Liver (tissue), 9 donors: ENCODE data around the gene PIK3R5. TPM values are rescaled to one million over a fixed set of nuclear protein-coding genes. Genes with fewer than 3 reads are reported as not detected.

ENCODE experiments used
- DNase-seq: peaks from one replicate; pipeline ENCODE4 v3.0.0-alpha.2; 2017; ENCODE audit warnings: low spot score
- H3K27ac ChIP-seq, 2 donors: one replicate each; pipeline ENCODE4 v1.7.0; 2013; ENCODE audit warnings: inconsistent platforms in 2 of 2, low read length in 2 of 2, control low read depth in 1 of 2, low read depth in 1 of 2, mild to moderate bottlenecking in 1 of 2
- H3K27me3 ChIP-seq, 4 donors: one replicate each; pipeline versions ENCODE4 v1.6.1 to v1.7.0; 2013; ENCODE audit warnings: low read length in 3 of 4, inconsistent platforms in 1 of 4, mild to moderate bottlenecking in 1 of 4, moderate library complexity in 1 of 4; ENCODE audit not compliant: control insufficient read depth in 4 of 4, insufficient read depth in 4 of 4
- H3K36me3 ChIP-seq, 4 donors: one replicate each; pipeline versions ENCODE4 v1.6.1 to v1.7.0; 2013; ENCODE audit warnings: low read length in 3 of 4, mild to moderate bottlenecking in 3 of 4, low read depth in 1 of 4, moderate library complexity in 1 of 4; ENCODE audit not compliant: control insufficient read depth in 4 of 4, insufficient read depth in 3 of 4
- H3K4me1 ChIP-seq, 4 donors: one replicate each; pipeline versions ENCODE4 v1.6.1 to v1.7.0; 2013; ENCODE audit warnings: low read length in 3 of 4, mild to moderate bottlenecking in 3 of 4, moderate library complexity in 1 of 4; ENCODE audit not compliant: control insufficient read depth in 4 of 4, insufficient read depth in 4 of 4
- H3K4me3 ChIP-seq, 3 donors: one replicate each; pipeline versions ENCODE4 v1.6.1 to v1.7.0; 2013; ENCODE audit warnings: low read length in 3 of 3, control low read depth in 1 of 3, low read depth in 1 of 3, mild to moderate bottlenecking in 1 of 3
- H3K9ac ChIP-seq, 2 donors: one replicate each; pipeline ENCODE4 v1.7.0; 2013; ENCODE audit warnings: low read length in 2 of 2, mild to moderate bottlenecking in 2 of 2, moderate library complexity in 2 of 2, control low read depth in 1 of 2, low read depth in 1 of 2
- H3K9me3 ChIP-seq, 4 donors: one replicate each; pipeline versions ENCODE4 v1.6.1 to v1.7.0; 2013; ENCODE audit warnings: low read length in 3 of 4; ENCODE audit not compliant: control insufficient read depth in 4 of 4
- CTCF ChIP-seq: fragments of 150-350 bp; IDR thresholded peaks from 2 replicates; pipeline ENCODE4 v1.5.1; 2017; ENCODE audit warnings: improper control_type of control experiment, low read depth, low read length; ENCODE audit not compliant: missing input control
- EGR1 ChIP-seq, 2 donors: IDR thresholded peaks; 2 replicates each; pipeline ENCODE4 v1.6.1; 2016 to 2018; ENCODE audit warnings: antibody characterized with exemption in 2 of 2, low read depth in 2 of 2
- FOXA1 ChIP-seq: IDR thresholded peaks from 2 replicates; pipeline ENCODE4 v1.6.1; 2016; ENCODE audit warnings: antibody characterized with exemption
- FOXA2 ChIP-seq: IDR thresholded peaks from 2 replicates; pipeline ENCODE4 v1.6.1; 2016; ENCODE audit warnings: antibody characterized with exemption
- GABPA ChIP-seq, 2 donors: IDR thresholded peaks in 1 of 2; conservative IDR thresholded peaks in 1 of 2; 2 replicates each; pipeline ENCODE4 v1.6.1; 2016; ENCODE audit warnings: antibody characterized with exemption in 2 of 2, mild to moderate bottlenecking in 1 of 2, moderate library complexity in 1 of 2
- HNF4A ChIP-seq, 2 donors: conservative IDR thresholded peaks; 2 replicates each; pipeline ENCODE4 v1.6.1; 2016; ENCODE audit warnings: antibody characterized with exemption in 2 of 2, mild to moderate bottlenecking in 2 of 2
- HNF4G ChIP-seq: IDR thresholded peaks from 2 replicates; pipeline ENCODE4 v1.6.1; 2016; ENCODE audit warnings: antibody characterized with exemption
- JUND ChIP-seq, 2 donors: IDR thresholded peaks; 2 replicates each; pipeline ENCODE4 v1.6.1; 2016; ENCODE audit warnings: antibody characterized with exemption in 2 of 2
- NR2F2 ChIP-seq: IDR thresholded peaks from 2 replicates; pipeline ENCODE4 v1.6.1; 2016; ENCODE audit warnings: antibody characterized with exemption
- RAD21 ChIP-seq, 2 donors: IDR thresholded peaks; 2 replicates each; pipeline ENCODE4 v1.6.1; 2016; ENCODE audit warnings: antibody characterized with exemption in 2 of 2, mild to moderate bottlenecking in 2 of 2
- REST ChIP-seq: IDR thresholded peaks from 2 replicates; pipeline ENCODE4 v1.6.1; 2016; ENCODE audit warnings: antibody characterized with exemption, mild to moderate bottlenecking
- RXRA ChIP-seq, 2 donors: IDR thresholded peaks; 2 replicates each; pipeline ENCODE4 v1.6.1; 2017 to 2018; ENCODE audit warnings: antibody characterized with exemption in 2 of 2, mild to moderate bottlenecking in 1 of 2
- SP1 ChIP-seq: IDR thresholded peaks from 2 replicates; pipeline ENCODE4 v1.6.1; 2018; ENCODE audit warnings: antibody characterized with exemption, mild to moderate bottlenecking
- TAF1 ChIP-seq: conservative IDR thresholded peaks from 2 replicates; pipeline ENCODE4 v1.6.1; 2016; ENCODE audit warnings: antibody characterized with exemption, mild to moderate bottlenecking
- YY1 ChIP-seq: IDR thresholded peaks from 2 replicates; pipeline ENCODE4 v1.6.1; 2016; ENCODE audit warnings: antibody characterized with exemption, mild to moderate bottlenecking
- WGBS: extraction: QIAGEN DNeasy Blood & Tissue Kit; methylation state at CpG from one replicate; pipeline ENCODE4 v1.1.7; 2013; 5-methylcytosine and 5-hydroxymethylcytosine counted together
- polyA plus RNA-seq, 2 donors: library from polyadenylated mRNA; stranded (reverse) in 1 of 2; unstranded in 1 of 2; fragments of 200-250 nt in 1 of 2; fragments of >200 nt in 1 of 2; fragmentation: Nextera tagmentation in 1 of 2; extraction: Ambion mirVana in 1 of 2; gene quantifications; one replicate each; pipeline versions ENCODE4 v1.2.1 to v1.2.3, GENCODE V29; 2013 to 2015
- total RNA-seq, 2 donors: library from RNA; depleted of rRNA; stranded (reverse); fragments of >200 nt; gene quantifications; one replicate each; pipeline ENCODE4 v1.2.3, GENCODE V29; 2014
- TF ChIP-seq, protein P1 (sequence below): IDR thresholded peaks from 2 replicates; pipeline ENCODE4 v1.6.1; 2016; ENCODE audit warnings: antibody characterized with exemption
- TF ChIP-seq, protein P2 (sequence below): IDR thresholded peaks from 2 replicates; pipeline ENCODE4 v1.6.1; 2016; ENCODE audit warnings: antibody characterized with exemption
- TF ChIP-seq, protein P3 (sequence below): IDR thresholded peaks from 2 replicates; pipeline ENCODE4 v1.6.1; 2016; ENCODE audit warnings: antibody characterized with exemption
- donor health status: healthy.
- donor health status: healthy.
- donor health status: healthy.
- donor health status: healthy.
- donor health status: healthy.

PIK3R5 gene
- total and polyA plus RNA-seq, 4 donors: 0.93 to 7.8 (median 2.6) TPM

- Histone ChIP-seq H3K4me1 (no peaks in the 10 kb centered on the region), H3K9me3 (peaks cover 0 to 7% (median 2%) of the 10 kb centered on the region in 4 donors), H3K27me3 (no peaks in the 10 kb centered on the region), H3K36me3 (no peaks in the 10 kb centered on the region), H3K4me3 (no peak overlapping the region), H3K9ac (no peak overlapping the region), H3K27ac (no peak overlapping the region)
- WGBS: 70% methylated on average over 3 of the region's 3 CpGs
- DNase-seq: no peak
- TF ChIP-seq FOXA2 (no peak), HNF4G (no peak), HNF4A (conservative IDR thresholded peaks at IDR 0.05) (no peak), REST (no peak), SP1 (no peak), EGR1 (IDR thresholded peaks at IDR 0.05; ENCODE audit: low read depth in 2 of 2) (no peak), FOXA1 (no peak), RXRA (IDR thresholded peaks at IDR 0.05) (no peak), YY1 (no peak), NR2F2 (no peak), GABPA (IDR thresholded peaks at IDR 0.05 in 1 of 2, conservative IDR thresholded peaks at IDR 0.05 in 1 of 2) (no peak), JUND (IDR thresholded peaks at IDR 0.05) (no peak), CTCF (no peak), TAF1 (no peak), RAD21 (IDR thresholded peaks at IDR 0.05) (no peak)
- TF ChIP-seq, protein P1, sequence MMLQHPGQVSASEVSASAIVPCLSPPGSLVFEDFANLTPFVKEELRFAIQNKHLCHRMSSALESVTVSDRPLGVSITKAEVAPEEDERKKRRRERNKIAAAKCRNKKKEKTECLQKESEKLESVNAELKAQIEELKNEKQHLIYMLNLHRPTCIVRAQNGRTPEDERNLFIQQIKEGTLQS: no peak
- TF ChIP-seq, protein P2, sequence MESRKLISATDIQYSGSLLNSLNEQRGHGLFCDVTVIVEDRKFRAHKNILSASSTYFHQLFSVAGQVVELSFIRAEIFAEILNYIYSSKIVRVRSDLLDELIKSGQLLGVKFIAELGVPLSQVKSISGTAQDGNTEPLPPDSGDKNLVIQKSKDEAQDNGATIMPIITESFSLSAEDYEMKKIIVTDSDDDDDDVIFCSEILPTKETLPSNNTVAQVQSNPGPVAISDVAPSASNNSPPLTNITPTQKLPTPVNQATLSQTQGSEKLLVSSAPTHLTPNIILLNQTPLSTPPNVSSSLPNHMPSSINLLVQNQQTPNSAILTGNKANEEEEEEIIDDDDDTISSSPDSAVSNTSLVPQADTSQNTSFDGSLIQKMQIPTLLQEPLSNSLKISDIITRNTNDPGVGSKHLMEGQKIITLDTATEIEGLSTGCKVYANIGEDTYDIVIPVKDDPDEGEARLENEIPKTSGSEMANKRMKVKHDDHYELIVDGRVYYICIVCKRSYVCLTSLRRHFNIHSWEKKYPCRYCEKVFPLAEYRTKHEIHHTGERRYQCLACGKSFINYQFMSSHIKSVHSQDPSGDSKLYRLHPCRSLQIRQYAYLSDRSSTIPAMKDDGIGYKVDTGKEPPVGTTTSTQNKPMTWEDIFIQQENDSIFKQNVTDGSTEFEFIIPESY: no peak
- TF ChIP-seq, protein P3, sequence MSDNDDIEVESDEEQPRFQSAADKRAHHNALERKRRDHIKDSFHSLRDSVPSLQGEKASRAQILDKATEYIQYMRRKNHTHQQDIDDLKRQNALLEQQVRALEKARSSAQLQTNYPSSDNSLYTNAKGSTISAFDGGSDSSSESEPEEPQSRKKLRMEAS: no peak
Observed at GRCh38 chr17:8918807-8919465, 46.6 kb downstream of the PIK3R5 start.
